ENCODE results near the gene MYD88. TPM values are rescaled to one million over a fixed set of nuclear protein-coding genes. Genes with fewer than 3 reads are reported as not detected.

The MYD88 gene
- total RNA-seq, 1 experiment from 2014 or later = 19.2 TPM

- H3K36me3 Mint-ChIP-seq = 0 out of 2 replicates have a peak, but pooled peaks cover under 1% of the 10 kb centered on the region
- H3K27ac Mint-ChIP-seq = no peak overlapping the region
- CTCF ChIA-PET = interaction anchor here (1.0 to 1.4 kb wide), 5 partner anchors 15 to 397 kb away, joined by 3 to 6 read pairs (median 4); partner anchors contain the start of gene EXOG
- peak; percentile 49 for ATAC-seq
- peaks cover 35% of the 10 kb centered on the region for H3K4me1 Mint-ChIP-seq
- DNase-seq (ENCODE audit: low spot score) = no peak
- TF ChIP-seq ZBTB43 (CRISPR knock-in tag; IDR thresholded peaks at IDR 0.05) (no peak), KAT7 (CRISPR knock-in tag; IDR thresholded peaks at IDR 0.05; ENCODE audit: borderline replicate concordance) (no peak)
- peaks cover 7% of the 10 kb centered on the region; the same call in 1 of the 2 replicates for H3K27me3 Mint-ChIP-seq (ENCODE audit: low read depth)
- no peak overlapping the region; the same call in 1 of the 2 replicates for H3K4me3 Mint-ChIP-seq
- H3K9me3 Mint-ChIP-seq = peaks cover 6% of the 10 kb centered on the region
- POLR2A ChIA-PET = interaction anchor here (0.5 to 1.3 kb wide), 3 partner anchors 9 to 476 kb away, joined by 3 to 5 read pairs (median 4); no protein-coding TSS in a partner anchor
Observed at GRCh38 chr3:38099518-38099917, 38.9 kb upstream of the MYD88 start.

GRCh38 chr3:38100498-38100897, 38.0 kb upstream of the MYD88 start:
- peaks cover 35% of the 10 kb centered on the region for H3K4me1 Mint-ChIP-seq
- peaks cover 16% of the 10 kb centered on the region for H3K9me3 Mint-ChIP-seq
- peaks cover 7% of the 10 kb centered on the region; the same call in 1 of the 2 replicates for H3K27me3 Mint-ChIP-seq (ENCODE audit: low read depth)
- ATAC-seq = no peak
- TF ChIP-seq ELF4 (CRISPR knock-in tag; IDR thresholded peaks at IDR 0.05; ENCODE audit: low read depth) (no peak), TEAD4 (CRISPR knock-in tag; IDR thresholded peaks at IDR 0.05) (no peak), MYBL2 (CRISPR knock-in tag; IDR thresholded peaks at IDR 0.05) (no peak), ATF6 (CRISPR knock-in tag; IDR thresholded peaks at IDR 0.05) (no peak), ZNF263 (CRISPR knock-in tag; IDR thresholded peaks at IDR 0.05; ENCODE audit: low read depth) (no peak), STAT6 (CRISPR knock-in tag; conservative IDR thresholded peaks at IDR 0.05; ENCODE audit: low read depth) (no peak), NR3C1 (CRISPR knock-in tag; conservative IDR thresholded peaks at IDR 0.05; ENCODE audit: low read depth) (no peak), EMX1 (CRISPR knock-in tag; IDR thresholded peaks at IDR 0.05) (no peak), NFYB (CRISPR knock-in tag; conservative IDR thresholded peaks at IDR 0.05; ENCODE audit: low read depth) (no peak), PRDM15 (CRISPR knock-in tag; IDR thresholded peaks at IDR 0.05) (no peak), NR2C2 (CRISPR knock-in tag; IDR thresholded peaks at IDR 0.05) (no peak), ZNF423 (CRISPR knock-in tag; IDR thresholded peaks at IDR 0.05) (no peak), E2F4 (CRISPR knock-in tag; IDR thresholded peaks at IDR 0.05; ENCODE audit: borderline replicate concordance, low read depth) (no peak), CBFB (CRISPR knock-in tag; IDR thresholded peaks at IDR 0.05; ENCODE audit: low read depth) (no peak), ZMAT4 (CRISPR knock-in tag; IDR thresholded peaks at IDR 0.05) (no peak), TEAD1 (CRISPR knock-in tag; IDR thresholded peaks at IDR 0.05) (no peak), ATF2 (CRISPR knock-in tag; IDR thresholded peaks at IDR 0.05; ENCODE audit: borderline replicate concordance, low read depth) (no peak)
- no peak for DNase-seq (ENCODE audit: low spot score)
- no peak overlapping the region for H3K4me3 Mint-ChIP-seq
- peaks cover 7% of the 10 kb centered on the region; the same call in 1 of the 2 replicates for H3K36me3 Mint-ChIP-seq
- no peak overlapping the region for H3K27ac Mint-ChIP-seq
- ChIA-PET POLR2A (no interaction called here), CTCF (interaction anchor here (1.4 kb wide), 2 partner anchors 16 to 104 kb away, joined by 3 to 6 read pairs; no protein-coding TSS in a partner anchor)
